Smooth muscle cell (in vitro differentiated cells): ENCODE results near the gene CCSER2. TPM values are rescaled to one million over a fixed set of nuclear protein-coding genes. Genes with fewer than 3 reads are reported as not detected.
A peak's percentile ranks its signal among the peaks of the same experiment; 100 is the strongest.

Experiments
- DNase-seq: peaks from one replicate; lab custom pipeline; 2025; ENCODE audit not compliant: unreplicated experiment; lab: John Stamatoyannopoulos, UW
- H2AFZ ChIP-seq: fragments of 200-600 bp; sonication (generic); 2 replicates; pipeline ENCODE4 v1.6.0; 2016; ENCODE audit warnings: antibody characterized with exemption, low read depth, mild to moderate bottlenecking
- H3F3A ChIP-seq: fragments of 200-600 bp; sonication (generic); 2 replicates; pipeline ENCODE4 v1.6.0; 2017; ENCODE audit warnings: antibody characterized with exemption, low read depth
- H3K27ac ChIP-seq: fragments of 200-600 bp; sonication (generic); 2 replicates; pipeline ENCODE4 v1.5.1; 2016; ENCODE audit warnings: low read depth, mild to moderate bottlenecking
- H3K27me3 ChIP-seq: fragments of 200-600 bp; sonication (generic); 2 replicates; pipeline ENCODE4 v1.6.1; 2016; ENCODE audit warnings: low read depth, mild to moderate bottlenecking
- H3K36me3 ChIP-seq: fragments of 200-600 bp; sonication (generic); 2 replicates; pipeline ENCODE4 v1.5.1; 2016; ENCODE audit warnings: low read depth
- H3K4me1 ChIP-seq: fragments of 200-600 bp; sonication (generic); 2 replicates; pipeline ENCODE4 v1.5.1; 2016; ENCODE audit warnings: low read depth
- H3K4me2 ChIP-seq: fragments of 200-600 bp; sonication (generic); 2 replicates; pipeline ENCODE4 v1.6.0; 2016; ENCODE audit warnings: mild to moderate bottlenecking
- H3K4me3 ChIP-seq: fragments of 200-600 bp; sonication (generic); 2 replicates; pipeline ENCODE4 v1.5.1; 2016; ENCODE audit warnings: mild to moderate bottlenecking
- H3K79me2 ChIP-seq: fragments of 200-600 bp; sonication (generic); 2 replicates; pipeline ENCODE4 v1.6.0; 2016; ENCODE audit warnings: low read depth, mild to moderate bottlenecking
- H3K9ac ChIP-seq: fragments of 200-600 bp; sonication (generic); 2 replicates; pipeline ENCODE4 v1.6.0; 2016; ENCODE audit warnings: low read depth
- H3K9me3 ChIP-seq: fragments of 200-600 bp; sonication (generic); replicated peaks from 2 replicates; pipeline ENCODE4 v1.5.1; 2016; ENCODE audit warnings: low read depth
- H4K20me1 ChIP-seq: fragments of 200-600 bp; sonication (generic); 2 replicates; pipeline ENCODE4 v1.6.0; 2016; ENCODE audit warnings: low read depth
- CTCF ChIP-seq: fragments of 200-600 bp; sonication (generic); IDR thresholded peaks from 2 replicates; pipeline ENCODE4 v1.5.1; 2017; ENCODE audit warnings: borderline replicate concordance, mild to moderate bottlenecking, antibody characterized with exemption; ENCODE audit not compliant: insufficient read depth, poor library complexity, severe bottlenecking
- WGBS: methylation state at CpG from one replicate; pipeline ENCODE4 v1.1.7; 2016; ENCODE audit warnings: low lambda C conversion rate; 5-methylcytosine and 5-hydroxymethylcytosine counted together
- polyA plus RNA-seq: library from polyadenylated mRNA; unstranded; fragments of >200 nt; fragmentation: Nextera tagmentation; extraction: Ambion mirVana; gene quantifications from 2 replicates; pipeline ENCODE4 v1.2.1, GENCODE V29; 2016
- total RNA-seq: library from RNA; depleted of rRNA; stranded (reverse); fragments of >200 nt; gene quantifications from 2 replicates; pipeline ENCODE4 v1.2.3, GENCODE V29; 2014

CCSER2 gene
- total and polyA plus RNA-seq, 2 experiments from 2014 or later = 32.8 to 42.1 TPM

GRCh38 chr10:84392181-84392580 is 63.8 kb downstream of the CCSER2 start:
- no peak for DNase-seq
- Histone ChIP-seq H3K4me3 (no peak overlapping the region), H3K9me3 (no peaks in the 10 kb centered on the region), H3K4me2 (no peak overlapping the region), H3K79me2 (peaks cover 13% of the 10 kb centered on the region), H3K27me3 (no peaks in the 10 kb centered on the region), H3K9ac (no peak overlapping the region), H3K36me3 (no peaks in the 10 kb centered on the region), H2AFZ (no peak overlapping the region), H3F3A (no peaks in the 10 kb centered on the region), H3K4me1 (no peaks in the 10 kb centered on the region), H4K20me1 (peaks cover 12% of the 10 kb centered on the region), H3K27ac (no peak overlapping the region)
- TF ChIP-seq CTCF = no peak
- WGBS = 91% methylated on average over 2 of the region's 2 CpGs

GRCh38 chr10:84395581-84395980 is 67.2 kb downstream of the CCSER2 start:
- DNase-seq = no peak
- no peak overlapping the region for H3K4me2 ChIP-seq
- peaks cover 9% of the 10 kb centered on the region for H4K20me1 ChIP-seq
- H3K36me3 ChIP-seq = peaks cover 6% of the 10 kb centered on the region
- H3K27me3 ChIP-seq = no peaks in the 10 kb centered on the region
- peaks cover 37% of the 10 kb centered on the region for H3K79me2 ChIP-seq
- no peaks in the 10 kb centered on the region for H3K4me1 ChIP-seq
- H3K27ac ChIP-seq = no peak overlapping the region
- no peak overlapping the region for H3K4me3 ChIP-seq
- H2AFZ ChIP-seq = no peak overlapping the region
- no peaks in the 10 kb centered on the region for H3F3A ChIP-seq
- no peak overlapping the region for H3K9ac ChIP-seq
- H3K9me3 ChIP-seq = peaks cover 11% of the 10 kb centered on the region
- WGBS = 38% methylated on average over 2 of the region's 2 CpGs
- TF ChIP-seq CTCF = no peak

DNA sequence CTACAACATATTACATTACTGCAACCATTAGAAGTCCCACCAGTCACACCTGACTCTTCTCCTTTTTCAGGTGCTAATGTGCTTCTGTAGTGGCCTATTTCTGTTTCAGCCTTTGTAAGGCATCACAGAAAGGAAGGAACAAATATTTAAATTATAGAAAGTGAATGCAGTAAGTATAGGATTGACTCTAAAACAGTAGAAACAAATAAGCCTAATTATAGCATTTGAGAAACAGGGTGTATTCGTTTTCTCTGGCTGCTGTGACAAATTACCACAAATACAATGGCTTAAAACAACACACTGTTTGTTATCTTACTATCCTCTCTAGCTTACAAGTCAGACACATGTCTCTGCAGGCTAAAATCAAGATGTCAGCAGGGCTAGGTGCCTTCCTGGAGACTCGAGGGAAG is 69.4 kb downstream of the CCSER2 start:
- Histone ChIP-seq H3K9ac (no peak overlapping the region), H2AFZ (no peak overlapping the region), H4K20me1 (peaks cover 7% of the 10 kb centered on the region), H3F3A (no peaks in the 10 kb centered on the region), H3K9me3 (peaks cover 11% of the 10 kb centered on the region), H3K4me3 (no peak overlapping the region), H3K79me2 (peaks cover 35% of the 10 kb centered on the region), H3K36me3 (peaks cover 6% of the 10 kb centered on the region), H3K4me1 (no peaks in the 10 kb centered on the region), H3K27me3 (no peaks in the 10 kb centered on the region), H3K27ac (peak overlapping the region; percentile 10), H3K4me2 (no peak overlapping the region)
- no peak for TF ChIP-seq CTCF
- no peak for DNase-seq
- WGBS = 69% methylated on average over 2 of the region's 2 CpGs

DNA sequence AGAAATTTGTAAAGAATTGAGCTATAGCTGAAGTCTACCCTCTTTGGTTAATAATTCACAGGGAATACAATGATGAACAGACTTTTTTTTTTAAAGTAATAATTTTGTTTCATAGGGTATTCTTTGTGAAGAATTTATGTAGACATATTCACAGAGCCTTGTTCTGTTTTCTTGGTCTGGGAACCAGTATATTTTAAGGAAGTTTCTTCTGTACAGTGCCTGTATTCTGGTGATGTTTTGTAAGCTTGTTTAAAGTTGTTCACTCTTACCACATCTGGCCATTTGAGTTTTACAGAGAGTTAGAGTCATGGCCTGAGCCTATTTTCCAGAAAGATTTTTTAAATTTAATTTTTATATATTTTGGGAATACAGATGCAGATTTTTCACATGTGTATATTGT is 70.3 kb downstream of the CCSER2 start:
- no peak overlapping the region for H3K27ac ChIP-seq
- no peak overlapping the region for H3K4me2 ChIP-seq
- peaks cover 11% of the 10 kb centered on the region for H3K9me3 ChIP-seq
- DNase-seq = no peak
- H3K27me3 ChIP-seq = no peaks in the 10 kb centered on the region
- H3K36me3 ChIP-seq = peaks cover 6% of the 10 kb centered on the region
- H2AFZ ChIP-seq = no peak overlapping the region
- peaks cover 7% of the 10 kb centered on the region for H4K20me1 ChIP-seq
- no peaks in the 10 kb centered on the region for H3F3A ChIP-seq
- no peak for TF ChIP-seq CTCF
- no peak overlapping the region for H3K9ac ChIP-seq
- H3K4me1 ChIP-seq = no peaks in the 10 kb centered on the region
- H3K79me2 ChIP-seq = peaks cover 42% of the 10 kb centered on the region
- H3K4me3 ChIP-seq = no peak overlapping the region
